Activated CD4-positive, alpha-beta T cell treated with anti-CD3 and anti-CD28 coated beads for 1 hour (primary cell): ENCODE data around the gene EDEM3.
"Not testable (repeated sequence)": the region's sequence is repeated elsewhere in the genome, so short reads cannot be mapped to it uniquely, and the experiment has no call there.

Experiments
- DNase-seq: peaks from one replicate; pipeline ENCODE4 v3.0.0-alpha.2; 2020

EDEM3 gene, protein sequence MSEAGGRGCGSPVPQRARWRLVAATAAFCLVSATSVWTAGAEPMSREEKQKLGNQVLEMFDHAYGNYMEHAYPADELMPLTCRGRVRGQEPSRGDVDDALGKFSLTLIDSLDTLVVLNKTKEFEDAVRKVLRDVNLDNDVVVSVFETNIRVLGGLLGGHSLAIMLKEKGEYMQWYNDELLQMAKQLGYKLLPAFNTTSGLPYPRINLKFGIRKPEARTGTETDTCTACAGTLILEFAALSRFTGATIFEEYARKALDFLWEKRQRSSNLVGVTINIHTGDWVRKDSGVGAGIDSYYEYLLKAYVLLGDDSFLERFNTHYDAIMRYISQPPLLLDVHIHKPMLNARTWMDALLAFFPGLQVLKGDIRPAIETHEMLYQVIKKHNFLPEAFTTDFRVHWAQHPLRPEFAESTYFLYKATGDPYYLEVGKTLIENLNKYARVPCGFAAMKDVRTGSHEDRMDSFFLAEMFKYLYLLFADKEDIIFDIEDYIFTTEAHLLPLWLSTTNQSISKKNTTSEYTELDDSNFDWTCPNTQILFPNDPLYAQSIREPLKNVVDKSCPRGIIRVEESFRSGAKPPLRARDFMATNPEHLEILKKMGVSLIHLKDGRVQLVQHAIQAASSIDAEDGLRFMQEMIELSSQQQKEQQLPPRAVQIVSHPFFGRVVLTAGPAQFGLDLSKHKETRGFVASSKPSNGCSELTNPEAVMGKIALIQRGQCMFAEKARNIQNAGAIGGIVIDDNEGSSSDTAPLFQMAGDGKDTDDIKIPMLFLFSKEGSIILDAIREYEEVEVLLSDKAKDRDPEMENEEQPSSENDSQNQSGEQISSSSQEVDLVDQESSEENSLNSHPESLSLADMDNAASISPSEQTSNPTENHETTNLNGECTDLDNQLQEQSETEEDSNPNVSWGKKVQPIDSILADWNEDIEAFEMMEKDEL

DNA sequence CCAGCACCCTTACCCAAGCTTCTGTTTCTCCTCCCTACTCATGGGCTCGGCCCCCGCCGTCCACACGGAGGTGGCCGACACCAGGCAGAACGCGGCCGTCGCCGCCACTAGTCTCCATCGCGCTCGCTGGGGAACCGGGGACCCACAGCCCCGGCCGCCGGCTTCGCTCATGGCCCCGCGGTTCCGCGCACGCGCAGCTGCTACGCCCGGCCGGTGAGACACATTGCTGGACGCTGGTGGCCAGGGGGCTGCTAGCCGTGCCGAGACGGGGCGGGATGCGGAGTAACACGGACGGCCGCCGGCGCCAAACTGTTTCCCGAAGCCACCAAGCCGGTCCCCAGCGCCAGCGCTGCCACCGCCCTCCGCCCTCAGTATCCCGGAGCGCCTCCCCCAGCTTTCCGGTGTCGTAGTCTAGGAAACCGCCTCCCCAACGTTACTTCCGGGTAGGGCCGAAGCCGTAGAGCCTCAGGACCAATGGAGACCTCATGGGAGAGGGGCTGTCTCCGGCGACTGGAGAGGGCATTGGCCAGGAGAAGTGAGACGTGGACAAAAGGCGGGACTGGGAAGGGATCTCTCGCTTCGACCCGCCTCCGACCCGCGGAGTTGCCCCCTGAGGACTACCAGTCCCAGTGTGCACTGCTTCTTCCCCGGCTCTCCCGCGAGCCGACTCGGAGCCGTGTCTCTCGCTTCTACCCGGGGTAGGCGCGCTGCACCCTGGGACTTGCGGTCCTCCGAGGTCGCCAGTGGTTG lies at the start of gene EDEM3:
Gene EDEM3, minus strand, starts transcription at position 383 of the 750 bp plus-strand sequence. Its CDS starts 212 bp downstream, at position 171.
- DNase-seq = peak; percentile 96

DNA sequence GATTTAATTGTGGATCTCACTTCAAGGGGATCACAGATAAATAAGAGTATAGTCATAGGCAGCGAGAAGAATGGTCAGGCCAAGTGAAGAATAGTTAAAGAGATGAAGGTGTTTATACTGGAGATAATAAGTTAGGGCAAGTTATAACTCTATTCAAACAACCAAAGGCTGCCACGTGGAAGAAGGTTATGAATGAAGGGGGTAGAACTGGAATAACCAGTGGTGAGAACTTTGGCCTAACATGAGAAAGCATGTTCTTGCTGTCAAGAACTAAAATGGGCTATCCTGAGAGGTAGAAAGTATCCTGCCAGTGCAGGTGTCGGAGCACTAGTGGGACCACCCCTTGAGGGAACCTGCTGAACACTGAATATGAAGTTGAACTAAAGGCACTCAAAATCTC lies 49.6 kb upstream of the EDEM3 start:
- DNase-seq = no peak

DNA sequence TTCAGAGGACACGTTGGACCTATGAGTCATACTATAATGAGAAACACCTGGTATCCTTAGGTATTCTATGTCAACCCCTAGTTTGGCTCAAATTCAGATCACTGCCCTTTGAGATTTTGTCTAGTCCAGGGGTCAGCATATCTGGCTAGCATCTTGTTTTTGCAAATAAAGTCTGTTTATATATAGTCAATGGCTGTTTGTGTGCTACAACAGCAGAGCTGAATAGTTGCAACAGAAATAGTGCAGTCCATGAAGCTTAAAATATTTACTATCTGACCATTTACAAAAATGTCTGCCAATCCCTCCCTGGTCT lies 48.5 kb upstream of the EDEM3 start:
- DNase-seq = no peak

DNA sequence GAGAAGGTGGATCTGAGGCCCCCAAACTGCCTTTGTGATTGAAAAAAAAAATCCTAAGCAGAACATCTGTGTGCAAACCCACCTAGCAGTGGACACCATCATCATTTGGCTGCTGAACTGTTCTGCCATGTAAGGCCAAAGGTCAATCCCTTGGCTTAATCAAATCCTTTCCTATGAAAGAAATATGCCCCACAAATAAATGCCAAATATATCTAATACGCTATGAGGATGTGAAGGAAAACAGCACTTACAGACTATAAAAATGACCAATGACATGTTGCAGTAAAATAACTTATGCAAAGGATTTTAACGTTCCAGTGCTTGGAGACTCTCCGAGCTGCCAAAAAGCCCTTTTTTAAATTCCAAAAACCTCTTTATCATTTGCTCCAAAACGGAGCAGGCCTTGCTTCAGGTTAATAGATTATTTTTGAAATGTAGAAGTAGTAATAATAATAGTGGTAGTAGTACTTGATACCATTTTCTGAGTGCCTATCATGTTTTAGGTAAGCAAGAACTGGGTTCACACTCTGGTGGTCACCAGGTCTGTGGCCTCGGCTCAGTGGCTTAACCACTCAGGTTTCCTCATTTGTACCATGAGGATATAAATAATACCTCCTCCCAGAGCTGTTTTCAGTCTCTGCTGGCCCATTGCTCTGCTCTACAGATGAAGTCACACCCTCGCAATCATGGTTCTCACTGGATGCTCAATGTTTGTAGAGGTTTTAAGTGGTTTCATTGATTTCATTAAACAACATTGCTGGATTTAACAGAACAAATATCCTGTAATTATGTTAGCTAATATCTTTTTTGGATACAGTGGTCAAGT lies 47.9 kb upstream of the EDEM3 start:
- no peak for DNase-seq

DNA sequence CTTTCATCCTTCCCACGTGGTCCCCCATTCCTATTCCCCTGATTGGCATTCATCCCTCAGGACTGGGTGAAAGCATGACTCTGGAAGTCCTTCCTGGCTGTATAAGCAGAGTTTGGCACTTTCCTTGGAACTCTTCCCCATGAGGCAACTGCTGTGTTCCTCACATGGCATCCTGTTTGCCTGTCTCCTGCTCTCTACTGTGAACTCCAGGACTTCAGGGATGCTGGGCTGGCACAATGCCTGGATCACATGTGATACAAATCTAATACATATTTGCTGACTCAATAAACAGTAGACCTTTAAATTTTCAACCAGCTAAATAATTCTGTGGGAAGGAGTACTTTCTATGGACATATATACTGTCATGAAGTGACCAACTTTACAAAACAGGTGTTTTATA lies 46.8 kb upstream of the EDEM3 start:
- no peak for DNase-seq

DNA sequence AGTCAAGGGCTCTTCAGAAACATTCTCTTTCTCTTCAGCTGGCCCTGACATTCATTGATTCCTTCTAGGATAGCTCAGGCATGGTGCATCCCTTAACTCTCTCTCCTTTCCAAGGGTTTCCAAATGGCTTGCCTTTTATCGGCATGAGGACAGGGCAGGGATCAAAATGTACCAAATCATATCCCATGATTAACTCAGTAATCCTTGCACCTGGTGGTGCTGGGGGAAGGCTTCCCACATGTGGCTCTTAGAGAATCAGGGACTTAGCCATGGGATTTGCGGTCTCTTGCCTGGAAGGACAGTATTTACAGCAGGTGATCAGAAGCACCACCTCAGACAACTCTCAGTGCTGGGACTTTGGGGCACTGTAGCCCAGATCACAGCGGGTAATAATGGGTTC lies 46.2 kb upstream of the EDEM3 start:
- no peak for DNase-seq

DNA sequence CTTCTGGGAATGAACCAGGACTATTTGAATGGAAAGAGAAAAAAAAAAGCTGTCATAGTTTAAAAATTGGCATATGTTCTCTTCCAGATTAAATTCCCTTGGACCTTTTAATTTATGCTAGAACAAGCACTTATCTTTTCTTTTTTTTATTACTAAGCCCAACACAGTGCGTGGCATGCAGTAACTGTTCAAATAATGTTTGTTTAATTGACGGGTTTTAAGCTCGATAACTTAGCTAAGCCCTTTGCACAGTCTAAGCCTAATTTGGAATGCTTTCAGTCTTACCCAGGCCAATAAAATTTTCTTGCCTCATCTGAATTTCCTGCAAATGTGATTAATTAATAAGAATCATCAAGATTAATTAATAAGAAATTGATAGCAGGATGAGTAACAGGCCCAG lies 39.3 kb upstream of the EDEM3 start:
- no peak for DNase-seq

DNA sequence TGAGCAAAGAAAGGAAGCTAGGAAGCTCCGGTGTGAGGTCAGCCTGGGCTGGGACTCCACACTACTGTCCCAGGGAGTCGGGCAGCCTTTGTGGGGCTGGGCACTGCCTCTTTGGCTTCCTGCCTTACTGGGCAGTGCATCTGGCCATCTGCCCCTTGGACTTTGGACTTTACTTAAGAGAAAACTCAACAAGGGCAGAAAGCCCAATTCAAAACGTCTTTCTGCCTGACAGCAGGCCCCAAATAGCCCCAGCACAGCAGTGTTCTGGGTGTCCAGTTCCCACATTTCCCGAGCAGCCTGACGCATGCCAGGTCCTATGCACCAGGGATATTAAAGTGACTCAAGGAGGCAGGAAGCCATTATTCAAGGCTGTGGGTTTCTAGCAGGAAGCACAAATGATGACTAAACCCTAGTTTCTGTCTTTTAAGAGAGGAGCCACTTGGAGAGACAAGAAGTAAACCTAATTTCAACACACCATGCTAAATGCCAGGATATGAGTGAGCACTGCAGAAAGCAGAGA lies 37.9 kb upstream of the EDEM3 start:
- DNase-seq = no peak

DNA sequence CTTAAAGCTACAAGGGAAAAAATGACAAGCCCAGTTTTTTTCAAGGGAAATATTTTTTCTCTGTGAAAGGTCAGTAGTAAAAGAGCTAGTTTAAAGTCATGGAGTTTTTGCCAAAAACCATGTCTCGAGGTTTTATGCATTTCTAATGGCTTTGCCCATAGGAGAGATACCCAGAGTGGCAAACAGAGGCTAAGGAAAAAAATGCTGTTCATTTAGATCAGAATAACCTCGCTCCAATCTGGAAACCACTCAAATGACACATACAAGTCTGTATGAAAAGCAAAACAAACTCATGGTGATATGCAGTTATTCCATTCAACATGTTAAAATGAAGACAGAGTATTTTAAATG lies 36.9 kb upstream of the EDEM3 start:
- DNase-seq = no peak

DNA sequence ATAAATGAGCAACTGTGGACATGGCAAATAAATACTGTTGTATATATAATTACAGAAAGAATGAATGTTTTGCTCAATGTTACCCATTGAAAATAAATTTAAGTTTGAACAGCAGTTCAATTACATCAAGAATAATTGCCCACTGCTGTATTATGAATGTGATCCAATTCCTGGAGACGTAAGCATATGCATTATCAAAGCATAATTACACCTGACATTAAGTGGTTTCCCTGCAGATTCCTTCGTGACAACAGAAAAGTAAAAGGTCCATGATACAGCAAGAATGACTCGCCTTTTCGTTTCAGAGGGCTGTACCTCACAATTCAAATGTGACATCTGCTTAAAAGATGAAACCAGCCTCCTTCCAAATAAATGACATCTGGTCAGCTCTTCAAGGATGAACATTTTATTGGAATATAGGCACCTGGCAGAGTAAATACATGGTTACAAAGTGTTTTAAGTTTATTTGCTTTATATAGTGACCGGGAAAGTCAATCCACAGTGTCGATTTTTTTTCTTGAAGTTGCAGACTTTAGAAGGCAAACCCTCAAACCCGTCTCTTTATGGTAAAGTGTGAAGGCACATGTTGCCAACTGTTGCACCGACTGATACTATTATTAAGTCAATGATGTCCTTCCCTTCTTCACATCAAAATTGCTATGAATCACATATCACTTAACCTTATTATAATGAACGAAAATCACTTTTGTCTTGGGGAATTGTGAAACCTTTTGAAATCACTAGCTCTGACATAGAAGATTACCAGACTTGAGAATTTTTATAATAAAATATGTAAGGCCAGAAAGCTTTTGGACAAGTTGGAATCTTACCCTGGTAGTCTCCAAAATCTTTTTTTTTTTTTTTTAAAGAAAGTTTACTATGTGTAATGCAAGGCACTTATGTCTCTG lies 36.2 kb upstream of the EDEM3 start:
- no peak for DNase-seq

DNA sequence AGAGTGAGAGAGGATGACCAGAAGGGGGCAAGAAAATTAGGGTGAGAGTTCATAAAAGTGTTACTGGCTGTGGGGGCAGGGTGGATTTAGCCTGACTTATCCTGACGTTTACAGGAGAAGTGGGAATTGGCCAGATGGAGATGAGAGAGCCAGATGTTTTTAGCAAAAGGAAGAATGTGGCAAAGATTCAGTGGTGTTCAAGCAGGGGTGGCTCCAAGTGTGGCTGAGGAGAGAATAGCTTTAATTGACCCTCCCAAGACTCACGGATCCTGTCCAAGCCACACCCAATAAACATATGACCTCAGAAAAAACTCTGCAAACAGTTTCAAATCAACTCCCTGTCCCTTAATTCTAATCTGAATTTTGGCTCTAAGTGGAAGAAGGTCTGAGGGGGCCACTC lies 35.2 kb upstream of the EDEM3 start:
- no peak for DNase-seq

DNA sequence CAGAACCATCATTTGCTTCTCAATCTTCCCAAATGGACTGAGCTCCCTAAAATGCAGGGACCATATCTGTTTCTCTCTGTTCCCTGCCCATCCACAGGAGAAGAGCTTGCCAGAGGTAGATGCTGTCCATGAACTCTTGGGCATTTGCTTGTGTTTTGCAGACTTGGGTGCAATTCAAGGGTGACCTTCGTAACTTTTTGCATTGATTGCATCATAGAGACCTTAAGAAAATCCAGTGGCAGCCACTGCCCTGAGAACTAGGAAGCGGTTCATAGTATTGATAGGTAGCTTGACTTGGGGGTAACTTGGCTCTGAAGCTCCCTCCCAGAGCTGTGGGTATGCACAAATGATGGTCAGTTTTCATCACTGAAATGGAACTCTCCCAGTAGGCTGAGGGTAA lies 34.3 kb upstream of the EDEM3 start:
- no peak for DNase-seq

DNA sequence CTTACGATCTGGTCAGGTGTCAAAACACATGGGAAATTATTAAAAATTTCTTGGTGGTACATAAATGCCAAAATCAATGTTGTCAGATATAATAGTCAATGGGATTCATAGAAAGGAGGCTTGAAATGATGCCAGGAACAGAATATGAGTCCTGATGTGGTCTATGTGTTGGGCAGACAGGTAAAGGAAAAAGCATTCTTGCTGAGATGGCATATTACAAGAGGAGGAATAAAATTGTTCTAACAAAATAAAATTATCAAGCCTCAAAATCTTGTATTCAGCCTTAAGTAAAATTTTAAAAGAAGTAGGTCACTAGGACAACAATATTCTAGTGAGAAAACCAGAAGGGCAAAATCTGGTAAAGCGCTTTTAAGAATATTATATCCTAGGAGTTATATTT lies 30.9 kb upstream of the EDEM3 start:
- DNase-seq = no peak

DNA sequence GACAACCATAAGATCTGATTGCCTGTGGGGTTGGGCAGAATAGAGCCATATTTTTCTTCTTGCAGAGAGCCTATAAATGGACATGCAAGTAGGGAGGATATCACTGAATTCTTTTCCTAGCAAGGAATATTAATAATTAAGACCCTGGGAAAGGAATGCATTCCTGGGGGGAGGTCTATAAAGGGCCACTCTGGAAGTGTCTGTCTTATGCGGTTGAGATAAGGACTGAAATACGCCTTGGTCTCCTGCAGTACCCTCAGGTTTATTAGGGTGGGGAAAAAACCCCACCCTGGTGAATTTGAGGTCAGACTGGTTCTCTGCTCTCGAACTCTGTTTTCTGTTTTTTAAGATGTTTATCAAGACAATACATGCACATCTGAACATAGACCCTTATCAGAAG lies 29.1 kb upstream of the EDEM3 start:
- not testable (repeated sequence) for DNase-seq

DNA sequence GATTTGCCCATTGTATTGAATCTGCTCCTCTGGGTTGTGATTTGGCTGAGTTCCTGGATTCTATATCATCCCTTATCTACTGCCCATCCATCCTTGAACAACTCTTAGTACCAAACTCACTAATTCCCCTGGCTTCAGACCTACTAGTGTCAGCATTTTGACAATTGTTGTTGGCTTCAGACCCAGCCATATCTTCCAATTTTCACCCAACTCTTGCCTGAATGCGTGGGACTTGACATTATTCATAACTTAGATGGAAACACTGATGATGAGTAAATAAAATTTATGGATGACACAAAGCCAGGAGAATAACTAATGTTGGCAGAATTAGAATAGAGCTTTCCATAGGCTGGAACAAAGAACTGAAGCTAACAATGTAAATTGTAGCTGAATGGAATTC lies 27.3 kb upstream of the EDEM3 start:
- DNase-seq = no peak

DNA sequence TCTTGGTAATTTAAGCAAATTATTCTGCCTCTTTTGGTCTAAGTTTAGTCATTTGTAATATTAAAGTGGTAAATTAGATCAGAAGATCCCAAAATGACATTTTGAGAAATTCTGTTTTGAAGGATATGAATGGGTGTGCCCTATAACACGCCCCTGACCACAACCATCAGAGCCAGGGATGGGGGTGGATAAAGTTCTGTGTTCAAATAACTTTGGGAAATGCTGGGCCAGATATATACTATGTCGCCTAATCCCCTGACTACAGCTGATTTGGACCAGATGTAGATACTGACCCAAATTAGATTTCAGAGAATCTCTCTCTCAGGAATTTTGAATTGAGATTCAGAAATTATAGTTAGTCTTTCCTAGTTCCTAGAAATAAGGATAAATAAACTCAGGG lies 21.2 kb upstream of the EDEM3 start:
- DNase-seq = no peak

DNA sequence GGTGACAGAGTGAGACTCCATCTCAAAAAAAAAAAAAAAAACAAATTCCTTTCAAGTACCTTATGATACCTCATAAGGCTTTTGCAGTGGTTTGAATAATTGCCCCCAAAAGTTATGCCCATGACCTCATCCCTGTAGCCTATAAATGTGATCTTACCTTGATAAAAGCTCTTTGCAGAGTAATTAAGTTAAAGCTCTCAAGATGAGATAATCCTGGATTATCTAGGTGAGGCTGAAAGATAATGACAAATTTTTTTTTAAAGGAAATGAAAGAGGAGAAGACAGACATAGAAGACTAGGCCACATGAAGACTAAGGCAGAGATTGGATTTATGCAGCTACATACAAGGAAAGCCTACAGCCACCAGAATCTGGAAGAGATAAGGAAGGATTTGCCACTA lies 20.7 kb upstream of the EDEM3 start:
- no peak for DNase-seq

DNA sequence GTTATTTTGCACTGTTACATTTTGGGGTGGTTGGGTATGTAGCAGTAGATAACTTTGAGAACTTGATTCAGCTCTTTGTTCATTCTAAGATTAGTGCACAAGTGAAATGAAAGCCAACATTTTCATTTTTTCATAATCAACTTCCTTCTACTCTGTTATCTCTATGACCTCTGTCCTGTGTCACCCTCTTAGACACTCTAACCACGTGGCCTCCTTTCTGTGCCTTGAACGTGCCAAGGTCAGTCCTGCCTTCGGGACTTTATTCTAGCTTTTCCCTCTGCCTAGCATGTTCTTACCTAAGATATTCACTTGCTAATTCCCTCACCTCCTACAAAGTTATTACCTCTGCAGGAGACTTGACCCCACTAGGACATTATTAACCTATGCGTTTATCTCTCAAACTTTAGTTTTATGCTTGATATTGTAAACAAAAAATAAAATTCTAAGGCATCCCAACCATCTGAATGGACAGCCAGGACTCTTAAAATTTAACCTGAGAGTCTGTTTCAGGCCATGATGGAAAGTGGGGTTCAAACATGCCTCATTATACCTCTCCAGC lies 19.2 kb upstream of the EDEM3 start:
- no peak for DNase-seq

DNA sequence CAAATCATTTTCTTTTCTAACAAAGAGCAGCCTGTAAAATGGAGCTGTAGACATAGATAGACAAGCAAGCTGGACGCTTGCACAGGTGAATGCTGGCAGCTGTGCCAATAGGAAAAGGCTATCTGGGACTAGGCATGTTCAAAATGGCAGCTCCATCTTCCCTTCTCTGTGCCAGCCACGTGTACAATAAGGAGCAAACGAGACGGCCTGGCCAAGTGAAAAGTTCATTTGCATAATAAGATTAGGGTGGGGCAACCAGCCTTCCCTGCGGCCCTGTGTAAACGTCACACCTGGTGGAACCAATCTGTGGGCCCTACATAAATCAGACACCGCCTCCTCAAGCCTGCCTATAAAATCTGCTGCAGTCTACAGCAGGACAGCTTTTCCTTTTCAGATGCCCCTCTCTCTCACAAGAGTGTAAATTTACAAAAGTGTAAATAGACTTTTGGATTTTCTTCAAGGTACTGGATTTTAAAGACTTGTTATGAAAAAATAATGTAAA lies 16.6 kb upstream of the EDEM3 start:
- no peak for DNase-seq

DNA sequence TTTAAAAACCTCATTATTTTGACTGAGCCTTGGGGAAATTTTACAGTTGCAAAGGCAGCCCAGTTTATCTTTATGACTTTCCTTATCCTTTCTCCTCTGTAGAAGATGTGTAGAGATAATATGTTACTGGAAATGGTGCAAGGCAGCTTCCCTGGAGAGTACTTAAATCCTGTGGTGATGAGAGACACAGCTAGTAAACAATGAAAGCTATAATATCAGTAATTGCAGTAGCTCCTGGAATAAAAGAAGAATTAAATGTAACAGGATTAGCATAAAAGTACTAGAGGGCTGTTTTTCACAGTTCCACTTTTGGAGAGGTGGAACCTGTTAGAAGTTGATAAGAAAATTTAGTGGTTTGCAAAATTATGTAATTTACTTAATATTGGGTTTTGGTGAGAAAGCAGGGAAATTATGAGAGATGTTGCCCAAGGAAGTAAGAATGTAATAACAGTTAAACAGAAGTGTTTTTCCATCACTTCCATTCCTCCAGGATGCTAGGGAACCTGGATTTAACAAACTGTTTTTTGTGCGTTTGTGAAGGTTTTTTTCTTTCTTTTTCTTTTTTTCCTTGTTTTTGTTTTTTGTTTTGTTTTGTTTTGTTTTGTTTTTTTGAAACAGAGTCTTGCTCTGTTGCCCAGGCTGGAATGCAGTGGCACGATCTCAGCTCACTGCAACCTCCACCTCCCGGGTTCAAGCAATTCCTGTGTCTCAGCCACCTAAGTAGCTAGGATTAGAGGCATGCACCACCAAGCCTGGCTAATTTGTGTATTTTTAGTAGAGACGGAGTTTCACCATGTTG lies 15.7 kb upstream of the EDEM3 start:
- DNase-seq = no peak
